NB4 (cell line): Measurements from ENCODE around the gene ARHGAP22.

Experiments used
- CTCF ChIP-seq: IDR thresholded peaks from one replicate; pipeline ENCODE4 v1.5.1; 2012; ENCODE audit warnings: low read depth, low read length
- MYC ChIP-seq: IDR thresholded peaks from 2 replicates; pipeline ENCODE4 v1.6.1; 2011; ENCODE audit warnings: low read depth, low read length
- POLR2A ChIP-seq: IDR thresholded peaks from 2 replicates; pipeline ENCODE4 v1.6.1; 2011; ENCODE audit warnings: mild to moderate bottlenecking; ENCODE audit not compliant: insufficient read length; ENCODE audit errors: extremely low read depth
- TF ChIP-seq, protein P1 (sequence below): IDR thresholded peaks from 2 replicates; pipeline ENCODE4 v1.6.1; 2011; ENCODE audit warnings: low read depth, low read length

DNA sequence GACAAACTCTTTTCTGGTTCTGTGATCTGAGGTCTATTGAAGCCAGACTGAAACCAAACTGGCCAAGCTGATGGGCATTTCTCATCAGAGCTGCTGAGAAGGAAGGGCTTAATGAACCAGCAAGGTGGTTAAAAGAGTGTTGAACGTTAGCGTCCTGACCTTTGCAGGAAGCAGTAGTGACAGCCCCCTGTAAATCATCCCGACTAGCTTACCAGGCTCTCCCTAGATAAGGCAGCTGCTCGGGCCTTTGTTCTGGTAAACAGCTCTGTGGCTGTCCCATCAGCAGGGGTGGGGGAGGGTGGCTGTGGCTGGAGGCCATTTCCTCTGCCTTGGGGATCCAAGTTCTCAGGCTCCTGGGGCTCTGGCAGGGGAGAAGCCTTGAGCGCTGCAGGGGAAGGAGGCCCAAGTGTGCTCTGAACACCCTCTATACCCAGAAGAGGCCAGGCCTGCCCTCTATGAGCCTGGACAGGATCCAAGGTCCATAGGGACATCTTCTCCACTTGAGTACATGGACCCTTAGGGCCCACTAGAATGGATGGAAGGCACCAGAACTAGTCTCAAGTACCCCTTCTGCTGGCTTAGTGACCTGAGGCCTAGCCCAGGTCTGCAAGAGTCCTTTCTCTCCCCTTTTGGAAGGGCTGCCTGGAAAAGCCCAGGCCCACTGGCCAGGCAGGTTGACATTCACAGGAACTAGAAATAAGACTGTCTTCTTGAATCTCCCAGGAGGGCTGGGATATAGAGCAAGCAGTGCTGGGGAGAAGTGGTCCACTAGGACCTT is 134.6 kb downstream of the ARHGAP22 start:
- TF ChIP-seq CTCF (no peak), POLR2A (peak; percentile 21), MYC (peak; percentile 66; the same call in 1 of the 2 replicates)
- TF ChIP-seq, protein P1, sequence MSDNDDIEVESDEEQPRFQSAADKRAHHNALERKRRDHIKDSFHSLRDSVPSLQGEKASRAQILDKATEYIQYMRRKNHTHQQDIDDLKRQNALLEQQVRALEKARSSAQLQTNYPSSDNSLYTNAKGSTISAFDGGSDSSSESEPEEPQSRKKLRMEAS, result peak; percentile 38; the same call in 1 of the 2 replicates
